ENCODE measurements around the gene POMZP3.
"Not testable (repeated sequence)": the region's sequence is repeated elsewhere in the genome, so short reads cannot be mapped to it uniquely, and the experiment has no call there.

DNA sequence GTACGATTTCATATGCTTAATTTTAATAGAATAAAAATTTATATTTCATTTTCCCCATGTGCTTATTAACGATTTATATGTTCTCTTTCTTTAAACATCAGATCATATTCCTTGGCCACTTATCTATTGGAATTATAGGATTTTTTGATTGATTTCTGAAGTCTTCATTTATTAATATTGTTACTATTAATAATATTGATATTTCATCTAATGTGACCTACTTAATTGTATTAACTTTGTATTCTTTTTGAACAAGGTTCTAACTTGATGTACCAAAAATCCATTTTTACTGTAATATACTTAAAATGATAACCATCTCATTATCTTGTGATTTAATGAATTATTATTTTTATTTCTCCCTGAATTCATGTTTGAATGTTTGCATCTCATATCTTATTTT lies 48.7 kb upstream of the POMZP3 start:
- TF ChIP-seq, protein P1, sequence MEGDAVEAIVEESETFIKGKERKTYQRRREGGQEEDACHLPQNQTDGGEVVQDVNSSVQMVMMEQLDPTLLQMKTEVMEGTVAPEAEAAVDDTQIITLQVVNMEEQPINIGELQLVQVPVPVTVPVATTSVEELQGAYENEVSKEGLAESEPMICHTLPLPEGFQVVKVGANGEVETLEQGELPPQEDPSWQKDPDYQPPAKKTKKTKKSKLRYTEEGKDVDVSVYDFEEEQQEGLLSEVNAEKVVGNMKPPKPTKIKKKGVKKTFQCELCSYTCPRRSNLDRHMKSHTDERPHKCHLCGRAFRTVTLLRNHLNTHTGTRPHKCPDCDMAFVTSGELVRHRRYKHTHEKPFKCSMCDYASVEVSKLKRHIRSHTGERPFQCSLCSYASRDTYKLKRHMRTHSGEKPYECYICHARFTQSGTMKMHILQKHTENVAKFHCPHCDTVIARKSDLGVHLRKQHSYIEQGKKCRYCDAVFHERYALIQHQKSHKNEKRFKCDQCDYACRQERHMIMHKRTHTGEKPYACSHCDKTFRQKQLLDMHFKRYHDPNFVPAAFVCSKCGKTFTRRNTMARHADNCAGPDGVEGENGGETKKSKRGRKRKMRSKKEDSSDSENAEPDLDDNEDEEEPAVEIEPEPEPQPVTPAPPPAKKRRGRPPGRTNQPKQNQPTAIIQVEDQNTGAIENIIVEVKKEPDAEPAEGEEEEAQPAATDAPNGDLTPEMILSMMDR (IDR thresholded peaks at IDR 0.05; ENCODE audit: low read depth, low read length) = not testable (repeated sequence)
- TF ChIP-seq EZH2phosphoT487 (IDR thresholded peaks at IDR 0.05; ENCODE audit: low read depth) = not testable (repeated sequence)

All from OCI-LY3 (cell line).